ENCODE data around the gene RDH5.

The RDH5 gene

GRCh38 chr12:55729819-55730818 lies 9.9 kb downstream of the RDH5 start:
- DNase-seq: peak; percentile 35

GRCh38 chr12:55732288-55732687 lies 12.1 kb downstream of the RDH5 start:
- DNase-seq: no peak

GRCh38 chr12:55733021-55733555 lies 12.9 kb downstream of the RDH5 start:
- DNase-seq: no peak

- DNase-seq: no peak
These were observed 13.7 kb downstream of the RDH5 start for GRCh38 chr12:55733858-55734257.

- no peak for DNase-seq
These were observed 14.4 kb downstream of the RDH5 start for GRCh38 chr12:55734595-55734994.

GRCh38 chr12:55736076-55736475 lies 15.9 kb downstream of the RDH5 start:
- DNase-seq: no peak

GRCh38 chr12:55736780-55737580 lies 16.8 kb downstream of the RDH5 start:
- DNase-seq: peak; percentile 48

- DNase-seq: no peak
These were observed 17.5 kb downstream of the RDH5 start for GRCh38 chr12:55737581-55738122.

GRCh38 chr12:55738123-55739024 lies 18.2 kb downstream of the RDH5 start:
- peak; percentile 77 for DNase-seq

GRCh38 chr12:55739025-55739378 lies 18.8 kb downstream of the RDH5 start:
- DNase-seq: no peak

GRCh38 chr12:55741931-55742680 lies 21.9 kb downstream of the RDH5 start:
- DNase-seq: no peak

GRCh38 chr12:55742719-55743405 lies 22.7 kb downstream of the RDH5 start, which contains the start of gene GDF11:
Gene GDF11, plus strand, starts transcription at chr12:55743122. Its CDS starts 195 bp downstream, at chr12:55743317.
- peak; percentile 65 for DNase-seq

GRCh38 chr12:55743406-55744339 lies 23.5 kb downstream of the RDH5 start:
- DNase-seq: peak; percentile 39

- DNase-seq: no peak
These were observed 24.3 kb downstream of the RDH5 start for GRCh38 chr12:55744340-55745030.

GRCh38 chr12:55745361-55746173 lies 25.4 kb downstream of the RDH5 start:
- DNase-seq: no peak

- DNase-seq: no peak
These were observed 26.1 kb downstream of the RDH5 start for GRCh38 chr12:55746174-55746912.

- DNase-seq: no peak
These were observed 26.7 kb downstream of the RDH5 start for GRCh38 chr12:55746913-55747231.
